SK-N-SH (cell line): Measurements from ENCODE around the gene KIRREL2. TPM values are rescaled to one million over a fixed set of nuclear protein-coding genes. Genes with fewer than 3 reads are reported as not detected.

ENCODE experiments used
- CTCF ChIA-PET: fragments of 300-600, 350-600 bp; formaldehyde crosslinking; extraction: SDS; loops from one replicate; lab custom pipeline; 2021; lab: Yijun Ruan, JAX
- POLR2A ChIA-PET: fragments of 350-600 bp; sonication (Branson Sonifier 250); formaldehyde crosslinking; extraction: SDS; loops from one replicate; lab custom pipeline; 2020; ENCODE audit warnings: antibody characterized with exemption, inconsistent platforms; lab: Yijun Ruan, JAX
- DNase-seq: peaks from one replicate; pipeline ENCODE4 v3.0.0; 2012
- H2AFZ ChIP-seq: fragments of 200-600 bp; sonication (generic); 2 replicates; pipeline ENCODE4 v1.8.1; 2016; ENCODE audit warnings: antibody characterized with exemption, mild to moderate bottlenecking, low read depth
- H3F3A ChIP-seq: fragments of 200-600 bp; sonication (generic); replicated peaks from 2 replicates; pipeline ENCODE3; 2016; ENCODE audit warnings: antibody characterized with exemption, mild to moderate bottlenecking; ENCODE audit not compliant: insufficient read depth
- H3K27ac ChIP-seq, 2 experiments: fragments of 200-500 bp in 1 of 2; fragments of 200-600 bp in 1 of 2; sonication (Bioruptor generic) in 1 of 2; sonication (generic), shearing (Covaris generic) in 1 of 2; 2 replicates each; pipeline versions ENCODE4 v1.5.1 to v1.6.1; 2014 to 2016; ENCODE audit warnings: low read depth in 2 of 2, inconsistent platforms in 1 of 2, low read length in 1 of 2, mild to moderate bottlenecking in 1 of 2, mixed read lengths in 1 of 2
- H3K27me3 ChIP-seq: fragments of 200-600 bp; sonication (generic), shearing (Covaris generic); 2 replicates; pipeline ENCODE4 v1.6.1; 2016; ENCODE audit warnings: mixed run types; ENCODE audit not compliant: insufficient read depth
- H3K36me3 ChIP-seq, 2 experiments: fragments of 200-500 bp in 1 of 2; fragments of 200-600 bp in 1 of 2; sonication (Bioruptor generic) in 1 of 2; sonication (generic) in 1 of 2; replicated peaks in 1 of 2; 2 replicates each; pipeline versions ENCODE3 to v1.5.1; 2014 to 2016; ENCODE audit warnings: low read length in 1 of 2, mild to moderate bottlenecking in 1 of 2; ENCODE audit not compliant: insufficient read depth in 2 of 2, control insufficient read depth in 1 of 2
- H3K4me1 ChIP-seq, 2 experiments: fragments of 200-500 bp in 1 of 2; fragments of 200-600 bp in 1 of 2; sonication (Bioruptor generic) in 1 of 2; sonication (generic), shearing (Covaris generic) in 1 of 2; 2 replicates each; pipeline versions ENCODE4 v1.5.1 to v1.6.1; 2014 to 2016; ENCODE audit warnings: low read depth in 1 of 2, low read length in 1 of 2, mixed run types in 1 of 2; ENCODE audit not compliant: insufficient read depth in 2 of 2, control insufficient read depth in 1 of 2
- H3K4me2 ChIP-seq: fragments of 200-600 bp; sonication (generic), shearing (Covaris generic); 2 replicates; pipeline ENCODE4 v1.6.1; 2017; ENCODE audit warnings: mixed run types
- H3K4me3 ChIP-seq, 2 experiments: fragments of 200-500 bp in 1 of 2; fragments of 200-600 bp in 1 of 2; sonication (Bioruptor generic) in 1 of 2; sonication (generic), shearing (Covaris generic) in 1 of 2; 2 replicates each; pipeline versions ENCODE4 v1.5.1 to v1.8.1; 2014 to 2016; ENCODE audit warnings: low read depth in 2 of 2, inconsistent platforms in 1 of 2, low read length in 1 of 2, mild to moderate bottlenecking in 1 of 2, mixed read lengths in 1 of 2, moderate library complexity in 1 of 2
- H3K79me2 ChIP-seq: fragments of 200-600 bp; sonication (generic); 2 replicates; pipeline ENCODE4 v1.8.1; 2017; ENCODE audit warnings: mild to moderate bottlenecking; ENCODE audit not compliant: insufficient read depth
- H3K9ac ChIP-seq: fragments of 200-600 bp; sonication (generic); 2 replicates; pipeline ENCODE4 v1.6.1; 2017; ENCODE audit warnings: mixed run types
- H3K9me2 ChIP-seq: fragments of 200-600 bp; sonication (generic); 2 replicates; pipeline ENCODE4 v1.6.1; 2017; ENCODE audit warnings: mixed run types
- H3K9me3 ChIP-seq: fragments of 200-600 bp; sonication (generic); 2 replicates; pipeline ENCODE4 v1.6.1; 2017; ENCODE audit warnings: mixed run types, mild to moderate bottlenecking, moderate library complexity
- H4K20me1 ChIP-seq: fragments of 200-600 bp; sonication (generic); 2 replicates; pipeline ENCODE4 v1.6.1; 2017; ENCODE audit warnings: mild to moderate bottlenecking, mixed run types; ENCODE audit not compliant: insufficient read depth
- CHD2 ChIP-seq: fragments of 150-350 bp; IDR thresholded peaks from 2 replicates; pipeline ENCODE4 v1.6.1; 2018; ENCODE audit warnings: low read length; ENCODE audit not compliant: partially characterized antibody
- ELF1 ChIP-seq: IDR thresholded peaks from 2 replicates; pipeline ENCODE4 v1.4.0; 2012
- FOXJ3 ChIP-seq: sonication (generic); formaldehyde crosslinking; IDR thresholded peaks from 2 replicates; pipeline ENCODE4 v1.5.1; 2020; ENCODE audit warnings: mild to moderate bottlenecking, missing genetic modification reagents
- FOXM1 ChIP-seq: IDR thresholded peaks from 2 replicates; pipeline ENCODE4 v1.4.0; 2012; ENCODE audit warnings: low read depth, mild to moderate bottlenecking
- GABPA ChIP-seq: IDR thresholded peaks from 2 replicates; pipeline ENCODE4 v1.4.0; 2012; ENCODE audit warnings: low read depth, mild to moderate bottlenecking
- GATA2 ChIP-seq: sonication (generic); formaldehyde crosslinking; IDR thresholded peaks from 2 replicates; pipeline ENCODE4 v1.5.0; 2020; ENCODE audit warnings: mild to moderate bottlenecking, missing genetic modification reagents
- JUND ChIP-seq: IDR thresholded peaks from 2 replicates; pipeline ENCODE4 v1.4.0; 2012
- MXI1 ChIP-seq: IDR thresholded peaks from 2 replicates; pipeline ENCODE4 v1.6.1; 2012; ENCODE audit warnings: mild to moderate bottlenecking, low read depth, low read length, improper control_type of control experiment
- POLR2AphosphoS5 ChIP-seq: IDR thresholded peaks from 2 replicates; pipeline ENCODE4 v1.6.1; 2012; ENCODE audit warnings: low read depth, low read length
- TAF1 ChIP-seq: IDR thresholded peaks from 2 replicates; pipeline ENCODE4 v1.6.1; 2012; ENCODE audit warnings: low read depth, mild to moderate bottlenecking, low read length, moderate library complexity, borderline replicate concordance
- TCF12 ChIP-seq: IDR thresholded peaks from 2 replicates; pipeline ENCODE4 v1.4.0; 2012
- YY1 ChIP-seq: IDR thresholded peaks from 2 replicates; pipeline ENCODE4 v1.4.0; 2012; ENCODE audit warnings: low read depth, mild to moderate bottlenecking
- WGBS: methylation state at CpG from one replicate; pipeline ENCODE4 v1.1.6; 2017; ENCODE audit warnings: low lambda C conversion rate; 5-methylcytosine and 5-hydroxymethylcytosine counted together
- polyA plus RNA-seq, 3 experiments: library from polyadenylated mRNA; depleted of rRNA; stranded (reverse); fragments of >200 nt; gene quantifications; 2 replicates each; pipeline ENCODE4 v1.2.3, GENCODE V29; 2012
- TF ChIP-seq, protein P1 (sequence below): IDR thresholded peaks from 2 replicates; pipeline ENCODE4 v1.6.1; 2012; ENCODE audit warnings: mild to moderate bottlenecking, low read depth, low read length, moderate library complexity
- TF ChIP-seq, protein P2 (sequence below): IDR thresholded peaks from 2 replicates; pipeline ENCODE4 v1.4.0; 2012; ENCODE audit warnings: low read depth, borderline replicate concordance
- TF ChIP-seq, protein P3 (sequence below): fragments of 150-350 bp; IDR thresholded peaks from 2 replicates; pipeline ENCODE4 v1.6.1; 2016; ENCODE audit warnings: mild to moderate bottlenecking, low read depth, low read length
- TF ChIP-seq, protein P4 (sequence below): IDR thresholded peaks from 2 replicates; pipeline ENCODE4; 2012
- TF ChIP-seq, protein P5 (sequence below): fragments of 200-600 bp; sonication (generic); IDR thresholded peaks from 2 replicates; pipeline ENCODE4 v1.6.1; 2017; ENCODE audit warnings: antibody characterized with exemption, mild to moderate bottlenecking, moderate library complexity

KIRREL2 gene
- polyA plus RNA-seq (2012; rRNA removed): 0.21 and 0.37 TPM in 2 replicates
- 0.12 and 0.20 TPM in 2 replicates for polyA plus RNA-seq (2012; cell fraction: cytosol; rRNA removed)
- 0.25 and 0.43 TPM in 2 replicates for polyA plus RNA-seq (2012; cell fraction: nucleus; rRNA removed)

DNA sequence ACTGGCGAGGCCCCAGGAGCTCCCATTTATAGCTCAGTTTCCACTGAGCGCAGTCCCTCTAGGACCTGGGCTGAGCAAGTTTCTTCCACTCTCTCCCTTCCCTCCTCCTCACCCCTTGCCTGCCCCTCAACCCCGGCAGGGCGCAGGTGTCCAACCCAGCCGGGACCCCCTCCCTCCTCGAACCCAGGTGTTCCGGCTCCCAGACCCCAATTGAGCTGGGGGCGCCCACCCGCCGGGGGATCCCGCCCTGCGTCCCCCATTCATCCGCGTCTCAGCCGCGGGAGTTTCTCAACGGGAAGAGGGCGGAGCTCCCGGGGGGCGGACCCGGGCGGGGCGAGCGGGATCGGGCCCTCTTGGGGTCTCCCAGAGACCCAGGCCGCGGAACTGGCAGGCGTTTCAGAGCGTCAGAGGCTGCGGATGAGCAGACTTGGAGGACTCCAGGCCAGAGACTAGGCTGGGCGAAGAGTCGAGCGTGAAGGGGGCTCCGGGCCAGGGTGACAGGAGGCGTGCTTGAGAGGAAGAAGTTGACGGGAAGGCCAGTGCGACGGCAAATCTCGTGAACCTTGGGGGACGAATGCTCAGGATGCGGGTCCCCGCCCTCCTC lies at the start of gene KIRREL2:
TSS of gene KIRREL2 (plus strand) at position 366 of the 604 bp plus-strand sequence. CDS start at position 575, 209 bp downstream.
- Histone ChIP-seq H3F3A (no peaks in the 10 kb centered on the region), H3K4me1 (peaks cover 0 to 11% of the 10 kb centered on the region in 2 experiments; a peak in 1 of 4 replicates), H3K4me3 (peak within 1 kb of the TSS; percentile 47 to 67), H3K4me2 (peak within 1 kb of the TSS; percentile 90), H3K9me3 (no peaks in the 10 kb centered on the region), H4K20me1 (no peaks in the 10 kb centered on the region), H3K9me2 (no peaks in the 10 kb centered on the region), H3K36me3 (no peaks in the 10 kb centered on the region), H3K27ac (no peak within 1 kb of the TSS), H3K9ac (0 out of 2 replicates have a peak within 1 kb of the TSS, but pooled peaks have one; percentile 25), H3K27me3 (no peaks in the 10 kb centered on the region; the same call in 1 of the 2 replicates), H2AFZ (peak within 1 kb of the TSS; percentile 93), H3K79me2 (no peaks in the 10 kb centered on the region)
- ChIA-PET CTCF (interaction anchor here (1.0 to 1.2 kb wide), 2 partner anchors 11 to 164 kb away, joined by 3 to 4 read pairs; no protein-coding TSS in a partner anchor), POLR2A (interaction anchor here (1.7 kb wide), 1 partner anchor 13 kb away, joined by 6 read pairs; no protein-coding TSS in a partner anchor)
- peak; percentile 90 for DNase-seq
- 6% methylated on average over 33 of the region's 42 CpGs for WGBS
- TF ChIP-seq, protein P1, sequence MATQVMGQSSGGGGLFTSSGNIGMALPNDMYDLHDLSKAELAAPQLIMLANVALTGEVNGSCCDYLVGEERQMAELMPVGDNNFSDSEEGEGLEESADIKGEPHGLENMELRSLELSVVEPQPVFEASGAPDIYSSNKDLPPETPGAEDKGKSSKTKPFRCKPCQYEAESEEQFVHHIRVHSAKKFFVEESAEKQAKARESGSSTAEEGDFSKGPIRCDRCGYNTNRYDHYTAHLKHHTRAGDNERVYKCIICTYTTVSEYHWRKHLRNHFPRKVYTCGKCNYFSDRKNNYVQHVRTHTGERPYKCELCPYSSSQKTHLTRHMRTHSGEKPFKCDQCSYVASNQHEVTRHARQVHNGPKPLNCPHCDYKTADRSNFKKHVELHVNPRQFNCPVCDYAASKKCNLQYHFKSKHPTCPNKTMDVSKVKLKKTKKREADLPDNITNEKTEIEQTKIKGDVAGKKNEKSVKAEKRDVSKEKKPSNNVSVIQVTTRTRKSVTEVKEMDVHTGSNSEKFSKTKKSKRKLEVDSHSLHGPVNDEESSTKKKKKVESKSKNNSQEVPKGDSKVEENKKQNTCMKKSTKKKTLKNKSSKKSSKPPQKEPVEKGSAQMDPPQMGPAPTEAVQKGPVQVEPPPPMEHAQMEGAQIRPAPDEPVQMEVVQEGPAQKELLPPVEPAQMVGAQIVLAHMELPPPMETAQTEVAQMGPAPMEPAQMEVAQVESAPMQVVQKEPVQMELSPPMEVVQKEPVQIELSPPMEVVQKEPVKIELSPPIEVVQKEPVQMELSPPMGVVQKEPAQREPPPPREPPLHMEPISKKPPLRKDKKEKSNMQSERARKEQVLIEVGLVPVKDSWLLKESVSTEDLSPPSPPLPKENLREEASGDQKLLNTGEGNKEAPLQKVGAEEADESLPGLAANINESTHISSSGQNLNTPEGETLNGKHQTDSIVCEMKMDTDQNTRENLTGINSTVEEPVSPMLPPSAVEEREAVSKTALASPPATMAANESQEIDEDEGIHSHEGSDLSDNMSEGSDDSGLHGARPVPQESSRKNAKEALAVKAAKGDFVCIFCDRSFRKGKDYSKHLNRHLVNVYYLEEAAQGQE: no peak
- 0 out of 2 replicates have a peak, but pooled peaks have one; percentile 33 for TF ChIP-seq MXI1

DNA sequence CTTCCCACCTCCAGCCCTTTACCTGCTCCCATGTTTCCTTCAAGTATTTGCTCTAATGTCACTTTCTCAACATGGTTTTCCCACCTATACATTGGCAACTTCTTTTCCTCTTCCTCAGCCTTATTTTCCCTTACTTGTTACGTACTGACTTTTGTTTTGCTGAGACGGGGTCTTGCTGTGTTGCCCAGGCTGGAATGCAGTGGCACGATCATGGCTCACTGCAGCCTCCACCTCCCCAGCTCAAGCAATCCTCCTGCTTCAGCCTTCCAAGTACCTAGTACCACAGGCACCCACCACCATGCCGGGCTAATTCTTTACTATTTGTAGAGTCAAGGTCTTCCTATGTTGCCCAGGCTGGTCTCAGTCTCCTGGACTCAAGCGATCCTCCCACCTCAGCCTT lies 49.1 kb upstream of the KIRREL2 start:
- DNase-seq: no peak
- Histone ChIP-seq H3K79me2 (no peaks in the 10 kb centered on the region), H3K27me3 (peaks cover 11% of the 10 kb centered on the region; the same call in 1 of the 2 replicates), H2AFZ (no peak overlapping the region), H3K4me3 (no peak overlapping the region), H3K36me3 (no peaks in the 10 kb centered on the region), H3F3A (no peaks in the 10 kb centered on the region), H3K4me2 (no peak overlapping the region), H3K4me1 (no peaks in the 10 kb centered on the region), H3K9ac (no peak overlapping the region), H3K9me3 (no peaks in the 10 kb centered on the region), H3K27ac (no peak overlapping the region), H3K9me2 (no peaks in the 10 kb centered on the region), H4K20me1 (no peaks in the 10 kb centered on the region)
- POLR2A ChIA-PET: no interaction called here
- CTCF ChIA-PET: interaction anchor here (0.9 to 1.4 kb wide), 2 partner anchors 9 to 11 kb away, joined by 3 to 4 read pairs; no protein-coding TSS in a partner anchor
- 39% methylated on average over 5 of the region's 5 CpGs for WGBS
- TF ChIP-seq, protein P2, sequence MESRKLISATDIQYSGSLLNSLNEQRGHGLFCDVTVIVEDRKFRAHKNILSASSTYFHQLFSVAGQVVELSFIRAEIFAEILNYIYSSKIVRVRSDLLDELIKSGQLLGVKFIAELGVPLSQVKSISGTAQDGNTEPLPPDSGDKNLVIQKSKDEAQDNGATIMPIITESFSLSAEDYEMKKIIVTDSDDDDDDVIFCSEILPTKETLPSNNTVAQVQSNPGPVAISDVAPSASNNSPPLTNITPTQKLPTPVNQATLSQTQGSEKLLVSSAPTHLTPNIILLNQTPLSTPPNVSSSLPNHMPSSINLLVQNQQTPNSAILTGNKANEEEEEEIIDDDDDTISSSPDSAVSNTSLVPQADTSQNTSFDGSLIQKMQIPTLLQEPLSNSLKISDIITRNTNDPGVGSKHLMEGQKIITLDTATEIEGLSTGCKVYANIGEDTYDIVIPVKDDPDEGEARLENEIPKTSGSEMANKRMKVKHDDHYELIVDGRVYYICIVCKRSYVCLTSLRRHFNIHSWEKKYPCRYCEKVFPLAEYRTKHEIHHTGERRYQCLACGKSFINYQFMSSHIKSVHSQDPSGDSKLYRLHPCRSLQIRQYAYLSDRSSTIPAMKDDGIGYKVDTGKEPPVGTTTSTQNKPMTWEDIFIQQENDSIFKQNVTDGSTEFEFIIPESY: no peak
- TF ChIP-seq TCF12 (no peak), FOXM1 (no peak), POLR2AphosphoS5 (no peak), TAF1 (no peak), ELF1 (no peak), YY1 (no peak), CHD2 (no peak), FOXJ3 (CRISPR knock-in tag) (no peak), MXI1 (no peak), GABPA (no peak), JUND (no peak), GATA2 (CRISPR knock-in tag) (no peak)
- TF ChIP-seq, protein P3, sequence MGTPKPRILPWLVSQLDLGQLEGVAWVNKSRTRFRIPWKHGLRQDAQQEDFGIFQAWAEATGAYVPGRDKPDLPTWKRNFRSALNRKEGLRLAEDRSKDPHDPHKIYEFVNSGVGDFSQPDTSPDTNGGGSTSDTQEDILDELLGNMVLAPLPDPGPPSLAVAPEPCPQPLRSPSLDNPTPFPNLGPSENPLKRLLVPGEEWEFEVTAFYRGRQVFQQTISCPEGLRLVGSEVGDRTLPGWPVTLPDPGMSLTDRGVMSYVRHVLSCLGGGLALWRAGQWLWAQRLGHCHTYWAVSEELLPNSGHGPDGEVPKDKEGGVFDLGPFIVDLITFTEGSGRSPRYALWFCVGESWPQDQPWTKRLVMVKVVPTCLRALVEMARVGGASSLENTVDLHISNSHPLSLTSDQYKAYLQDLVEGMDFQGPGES: no peak
- TF ChIP-seq, protein P4, sequence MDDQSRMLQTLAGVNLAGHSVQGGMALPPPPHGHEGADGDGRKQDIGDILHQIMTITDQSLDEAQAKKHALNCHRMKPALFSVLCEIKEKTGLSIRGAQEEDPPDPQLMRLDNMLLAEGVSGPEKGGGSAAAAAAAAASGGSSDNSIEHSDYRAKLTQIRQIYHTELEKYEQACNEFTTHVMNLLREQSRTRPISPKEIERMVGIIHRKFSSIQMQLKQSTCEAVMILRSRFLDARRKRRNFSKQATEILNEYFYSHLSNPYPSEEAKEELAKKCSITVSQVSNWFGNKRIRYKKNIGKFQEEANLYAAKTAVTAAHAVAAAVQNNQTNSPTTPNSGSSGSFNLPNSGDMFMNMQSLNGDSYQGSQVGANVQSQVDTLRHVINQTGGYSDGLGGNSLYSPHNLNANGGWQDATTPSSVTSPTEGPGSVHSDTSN: no peak
- TF ChIP-seq, protein P5, sequence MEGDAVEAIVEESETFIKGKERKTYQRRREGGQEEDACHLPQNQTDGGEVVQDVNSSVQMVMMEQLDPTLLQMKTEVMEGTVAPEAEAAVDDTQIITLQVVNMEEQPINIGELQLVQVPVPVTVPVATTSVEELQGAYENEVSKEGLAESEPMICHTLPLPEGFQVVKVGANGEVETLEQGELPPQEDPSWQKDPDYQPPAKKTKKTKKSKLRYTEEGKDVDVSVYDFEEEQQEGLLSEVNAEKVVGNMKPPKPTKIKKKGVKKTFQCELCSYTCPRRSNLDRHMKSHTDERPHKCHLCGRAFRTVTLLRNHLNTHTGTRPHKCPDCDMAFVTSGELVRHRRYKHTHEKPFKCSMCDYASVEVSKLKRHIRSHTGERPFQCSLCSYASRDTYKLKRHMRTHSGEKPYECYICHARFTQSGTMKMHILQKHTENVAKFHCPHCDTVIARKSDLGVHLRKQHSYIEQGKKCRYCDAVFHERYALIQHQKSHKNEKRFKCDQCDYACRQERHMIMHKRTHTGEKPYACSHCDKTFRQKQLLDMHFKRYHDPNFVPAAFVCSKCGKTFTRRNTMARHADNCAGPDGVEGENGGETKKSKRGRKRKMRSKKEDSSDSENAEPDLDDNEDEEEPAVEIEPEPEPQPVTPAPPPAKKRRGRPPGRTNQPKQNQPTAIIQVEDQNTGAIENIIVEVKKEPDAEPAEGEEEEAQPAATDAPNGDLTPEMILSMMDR: no peak
